HepG2 (cell line): ENCODE results near the gene ASB16. TPM values are rescaled to one million over a fixed set of nuclear protein-coding genes. Genes with fewer than 3 reads are reported as not detected.
A peak's percentile ranks its signal among the peaks of the same experiment; 100 is the strongest.

ENCODE experiments used
- ATF4 ChIP-seq, 2 experiments: fragments of 450-650 bp in 1 of 2; sonication (generic) in 1 of 2; formaldehyde crosslinking; IDR thresholded peaks; 2 replicates each; pipeline versions ENCODE4 v1.5.0 to v1.8.0; 2020 to 2022; ENCODE audit warnings: mild to moderate bottlenecking in 1 of 2, missing genetic modification reagents in 1 of 2
- CEBPB ChIP-seq: IDR thresholded peaks from 2 replicates; pipeline ENCODE4 v1.6.1; 2011; ENCODE audit warnings: low read depth, low read length, improper control_type of control experiment, borderline replicate concordance
- CREM ChIP-seq, 2 experiments: sonication (generic) in 1 of 2; formaldehyde crosslinking in 1 of 2; IDR thresholded peaks; 2 replicates each; pipeline versions ENCODE4 v1.4.0 to v1.6.1; 2016 to 2020; ENCODE audit warnings: antibody characterized with exemption in 1 of 2, mild to moderate bottlenecking in 1 of 2, missing genetic modification reagents in 1 of 2
- DNMT1 ChIP-seq: sonication (generic); formaldehyde crosslinking; IDR thresholded peaks from 2 replicates; pipeline ENCODE4 v1.5.1; 2020; ENCODE audit warnings: mild to moderate bottlenecking, missing genetic modification reagents
- HES4 ChIP-seq: sonication (generic); formaldehyde crosslinking; IDR thresholded peaks from 2 replicates; pipeline ENCODE4 v1.9.0; 2021; ENCODE audit warnings: mild to moderate bottlenecking, missing genetic modification reagents, borderline replicate concordance
- HIVEP1 ChIP-seq: sonication (generic); formaldehyde crosslinking; IDR thresholded peaks from 2 replicates; pipeline ENCODE4 v1.4.0; 2020; ENCODE audit warnings: mild to moderate bottlenecking, missing genetic modification reagents
- HMGA1 ChIP-seq: sonication (generic); formaldehyde crosslinking; conservative IDR thresholded peaks from 2 replicates; pipeline ENCODE4 v1.4.0; 2020; ENCODE audit warnings: missing genetic modification reagents
- HNRNPL ChIP-seq: fragments of 200-400 bp; formaldehyde crosslinking; IDR thresholded peaks from 2 replicates; pipeline ENCODE4 v1.6.1; 2017; ENCODE audit warnings: mild to moderate bottlenecking, low read depth, low read length
- IRF9 ChIP-seq: sonication (generic); formaldehyde crosslinking; IDR thresholded peaks from 2 replicates; pipeline ENCODE4 v1.8.0; 2022; ENCODE audit warnings: missing genetic modification reagents, mild to moderate bottlenecking, borderline replicate concordance
- KLF16 ChIP-seq, 2 experiments: sonication (generic) in 1 of 2; formaldehyde crosslinking in 1 of 2; IDR thresholded peaks; 2 replicates each; pipeline versions ENCODE4 v1.6.1 to v1.8.0; 2016 to 2023; ENCODE audit warnings: missing genetic modification reagents in 2 of 2, missing compliant biosample characterization in 1 of 2
- MIXL1 ChIP-seq: IDR thresholded peaks from 2 replicates; pipeline ENCODE4 v1.6.1; 2016
- MXI1 ChIP-seq: IDR thresholded peaks from 3 replicates; pipeline ENCODE4 v1.6.1; 2012; ENCODE audit warnings: low read depth, low read length, inconsistent platforms, borderline replicate concordance
- PRMT3 ChIP-seq: sonication (generic); formaldehyde crosslinking; IDR thresholded peaks from 2 replicates; pipeline ENCODE4 v1.8.1; 2022; ENCODE audit warnings: low read depth, mild to moderate bottlenecking, moderate library complexity, missing genetic modification reagents, borderline replicate concordance
- RXRB ChIP-seq: IDR thresholded peaks from 2 replicates; pipeline ENCODE4 v1.6.1; 2016; ENCODE audit warnings: borderline replicate concordance, missing genetic modification reagents, missing compliant biosample characterization
- STAT5B ChIP-seq: sonication (generic); formaldehyde crosslinking; IDR thresholded peaks from 2 replicates; pipeline ENCODE4 v1.4.0; 2020; ENCODE audit warnings: missing genetic modification reagents
- TEAD2 ChIP-seq: sonication (generic); formaldehyde crosslinking; IDR thresholded peaks from 2 replicates; pipeline ENCODE4 v1.9.0; 2021; ENCODE audit warnings: missing genetic modification reagents
- UBTF ChIP-seq: sonication (generic); formaldehyde crosslinking; IDR thresholded peaks from 2 replicates; pipeline ENCODE4 v1.4.0; 2020; ENCODE audit warnings: mild to moderate bottlenecking, missing genetic modification reagents
- ZFP1 ChIP-seq: IDR thresholded peaks from 2 replicates; pipeline ENCODE4 v1.6.1; 2016
- ZKSCAN8 ChIP-seq: IDR thresholded peaks from 2 replicates; pipeline ENCODE4 v1.6.1; 2016; ENCODE audit warnings: borderline replicate concordance, missing genetic modification reagents, missing compliant biosample characterization
- ZNF143 ChIP-seq: sonication (generic); formaldehyde crosslinking; IDR thresholded peaks from 2 replicates; pipeline ENCODE4 v1.4.0; 2020; ENCODE audit warnings: missing genetic modification reagents
- ZNF496 ChIP-seq: sonication (generic); formaldehyde crosslinking; IDR thresholded peaks from 2 replicates; pipeline ENCODE4 v1.8.1; 2023; ENCODE audit warnings: mild to moderate bottlenecking, moderate library complexity, missing genetic modification reagents; ENCODE audit not compliant: insufficient replicate concordance
- ZNF800 ChIP-seq: sonication (generic); formaldehyde crosslinking; IDR thresholded peaks from 2 replicates; pipeline ENCODE4 v1.4.0; 2020; ENCODE audit warnings: missing genetic modification reagents
- ZSCAN21 ChIP-seq: sonication (generic); formaldehyde crosslinking; IDR thresholded peaks from 2 replicates; pipeline ENCODE4 v1.8.0; 2022; ENCODE audit warnings: mild to moderate bottlenecking, missing genetic modification reagents, moderate library complexity, borderline replicate concordance
- polyA plus RNA-seq, 8 experiments: library from polyadenylated mRNA; depleted of rRNA in 3 of 8; stranded (reverse) in 7 of 8; unstranded in 1 of 8; fragments of >200 nt; fragmentation: Illumina TruSeq in 4 of 8; extraction: Trizol in 4 of 8; gene quantifications; 2 replicates each; pipeline versions ENCODE4 v1.2.1 to v1.2.3, GENCODE V29; 2011 to 2016; ENCODE audit warnings: low read depth in 4 of 8, missing spikeins in 1 of 8, mixed read lengths in 1 of 8; ENCODE audit not compliant: insufficient read depth in 1 of 8
- total RNA-seq, 5 experiments: library from RNA; depleted of rRNA; stranded (reverse); fragments of >200 nt; fragmentation: Illumina TruSeq; extraction: Trizol; gene quantifications; 2 replicates each; pipeline ENCODE4 v1.2.3, GENCODE V29; 2016; ENCODE audit warnings: low read depth in 1 of 5

ASB16 gene
- total and polyA plus RNA-seq, 2 of the 13 experiments (the other 11 are each of a cell fraction or from before 2014, with no cell fraction given): 0.07 TPM; not detected in 1

- TF ChIP-seq ZFP1 (CRISPR knock-in tag) (peak; percentile 1; the same call in 1 of the 2 replicates), STAT5B (CRISPR knock-in tag) (no peak), ZKSCAN8 (CRISPR knock-in tag) (no peak; the same call in 1 of the 2 replicates), MIXL1 (peak; percentile 63), CEBPB (peak; percentile 93), MXI1 (peak; percentile 86; the same call in 2 of the 3 replicates), TEAD2 (CRISPR knock-in tag) (no peak), DNMT1 (CRISPR knock-in tag) (0 out of 2 replicates have a peak, but pooled peaks have one; percentile 31), UBTF (CRISPR knock-in tag) (peak; percentile 82), RXRB (CRISPR knock-in tag) (peak; percentile 52), ZNF496 (CRISPR knock-in tag) (no peak), HIVEP1 (CRISPR knock-in tag) (no peak), CREM (IDR thresholded peaks at IDR 0.05) (peak; percentile 99), CREM (CRISPR knock-in tag; IDR thresholded peaks at IDR 0.05) (peak; percentile 82), HNRNPL (peak; percentile 62; the same call in 1 of the 2 replicates), IRF9 (CRISPR knock-in tag) (peak; percentile 58), HMGA1 (CRISPR knock-in tag) (no peak), ATF4 (CRISPR knock-in tag; IDR thresholded peaks at IDR 0.05) (peak in 1 of 2 experiments; percentile 72; a peak in 2 of 4 replicates), HES4 (no peak), ZSCAN21 (0 out of 2 replicates have a peak, but pooled peaks have one; percentile 62), ZNF800 (CRISPR knock-in tag) (peak; percentile 83), ZNF143 (peak; percentile 87), KLF16 (CRISPR knock-in tag; IDR thresholded peaks at IDR 0.05) (peak in 1 of 2 experiments; percentile 34; a peak in 2 of 4 replicates), PRMT3 (no peak)
Observed at GRCh38 chr17:44186307-44187130, 16.0 kb downstream of the ASB16 start, which contains the start of gene TMUB2 (continued).
